Smooth muscle cell (in vitro differentiated cells): ENCODE measurements around the gene MANBA. TPM values are rescaled to one million over a fixed set of nuclear protein-coding genes. Genes with fewer than 3 reads are reported as not detected.

Experiments used
- DNase-seq: peaks from one replicate; lab custom pipeline; 2025; ENCODE audit not compliant: unreplicated experiment; lab: John Stamatoyannopoulos, UW
- H2AFZ ChIP-seq: fragments of 200-600 bp; sonication (generic); 2 replicates; pipeline ENCODE4 v1.6.0; 2016; ENCODE audit warnings: antibody characterized with exemption, low read depth, mild to moderate bottlenecking
- H3F3A ChIP-seq: fragments of 200-600 bp; sonication (generic); 2 replicates; pipeline ENCODE4 v1.6.0; 2017; ENCODE audit warnings: antibody characterized with exemption, low read depth
- H3K27ac ChIP-seq: fragments of 200-600 bp; sonication (generic); 2 replicates; pipeline ENCODE4 v1.5.1; 2016; ENCODE audit warnings: low read depth, mild to moderate bottlenecking
- H3K27me3 ChIP-seq: fragments of 200-600 bp; sonication (generic); 2 replicates; pipeline ENCODE4 v1.6.1; 2016; ENCODE audit warnings: low read depth, mild to moderate bottlenecking
- H3K36me3 ChIP-seq: fragments of 200-600 bp; sonication (generic); 2 replicates; pipeline ENCODE4 v1.5.1; 2016; ENCODE audit warnings: low read depth
- H3K4me1 ChIP-seq: fragments of 200-600 bp; sonication (generic); 2 replicates; pipeline ENCODE4 v1.5.1; 2016; ENCODE audit warnings: low read depth
- H3K4me2 ChIP-seq: fragments of 200-600 bp; sonication (generic); 2 replicates; pipeline ENCODE4 v1.6.0; 2016; ENCODE audit warnings: mild to moderate bottlenecking
- H3K4me3 ChIP-seq: fragments of 200-600 bp; sonication (generic); 2 replicates; pipeline ENCODE4 v1.5.1; 2016; ENCODE audit warnings: mild to moderate bottlenecking
- H3K79me2 ChIP-seq: fragments of 200-600 bp; sonication (generic); 2 replicates; pipeline ENCODE4 v1.6.0; 2016; ENCODE audit warnings: low read depth, mild to moderate bottlenecking
- H3K9ac ChIP-seq: fragments of 200-600 bp; sonication (generic); 2 replicates; pipeline ENCODE4 v1.6.0; 2016; ENCODE audit warnings: low read depth
- H3K9me3 ChIP-seq: fragments of 200-600 bp; sonication (generic); replicated peaks from 2 replicates; pipeline ENCODE4 v1.5.1; 2016; ENCODE audit warnings: low read depth
- H4K20me1 ChIP-seq: fragments of 200-600 bp; sonication (generic); 2 replicates; pipeline ENCODE4 v1.6.0; 2016; ENCODE audit warnings: low read depth
- CTCF ChIP-seq: fragments of 200-600 bp; sonication (generic); IDR thresholded peaks from 2 replicates; pipeline ENCODE4 v1.5.1; 2017; ENCODE audit warnings: borderline replicate concordance, mild to moderate bottlenecking, antibody characterized with exemption; ENCODE audit not compliant: insufficient read depth, poor library complexity, severe bottlenecking
- WGBS: methylation state at CpG from one replicate; pipeline ENCODE4 v1.1.7; 2016; ENCODE audit warnings: low lambda C conversion rate; 5-methylcytosine and 5-hydroxymethylcytosine counted together
- polyA plus RNA-seq: library from polyadenylated mRNA; unstranded; fragments of >200 nt; fragmentation: Nextera tagmentation; extraction: Ambion mirVana; gene quantifications from 2 replicates; pipeline ENCODE4 v1.2.1, GENCODE V29; 2016
- total RNA-seq: library from RNA; depleted of rRNA; stranded (reverse); fragments of >200 nt; gene quantifications from 2 replicates; pipeline ENCODE4 v1.2.3, GENCODE V29; 2014

The MANBA gene
- total and polyA plus RNA-seq, 2 experiments from 2014 or later = 58.1 to 99.9 TPM

- H3K4me1 ChIP-seq = no peaks in the 10 kb centered on the region
- no peak overlapping the region for H3K4me3 ChIP-seq
- no peaks in the 10 kb centered on the region for H3K79me2 ChIP-seq
- no peaks in the 10 kb centered on the region for H3K27me3 ChIP-seq
- H3K4me2 ChIP-seq = no peak overlapping the region
- no peaks in the 10 kb centered on the region for H3K9me3 ChIP-seq
- no peak overlapping the region for H3K27ac ChIP-seq
- peaks cover 25% of the 10 kb centered on the region for H3K36me3 ChIP-seq
- H3K9ac ChIP-seq = no peak overlapping the region
- H2AFZ ChIP-seq = no peak overlapping the region
- no peaks in the 10 kb centered on the region for H3F3A ChIP-seq
- no peak for TF ChIP-seq CTCF
- no peak for DNase-seq
- H4K20me1 ChIP-seq = no peaks in the 10 kb centered on the region
Observed at GRCh38 chr4:102592256-102592655, 168.5 kb downstream of the MANBA start.

GRCh38 chr4:102589743-102590142 is 171.0 kb downstream of the MANBA start:
- Histone ChIP-seq H3F3A (no peaks in the 10 kb centered on the region), H3K9me3 (no peaks in the 10 kb centered on the region), H3K4me3 (no peak overlapping the region), H3K36me3 (peaks cover 26% of the 10 kb centered on the region), H3K9ac (no peak overlapping the region), H3K4me1 (no peaks in the 10 kb centered on the region), H3K4me2 (no peak overlapping the region), H4K20me1 (no peaks in the 10 kb centered on the region), H3K79me2 (no peaks in the 10 kb centered on the region), H3K27ac (no peak overlapping the region), H2AFZ (no peak overlapping the region), H3K27me3 (no peaks in the 10 kb centered on the region)
- no peak for DNase-seq
- TF ChIP-seq CTCF = no peak
- WGBS = 78% methylated on average over 3 of the region's 3 CpGs

GRCh38 chr4:102586644-102587021 is 174.1 kb downstream of the MANBA start:
- Histone ChIP-seq H3K9ac (no peak overlapping the region), H3K4me1 (no peaks in the 10 kb centered on the region), H3K27me3 (no peaks in the 10 kb centered on the region), H3K4me2 (no peak overlapping the region), H3K36me3 (peaks cover 32% of the 10 kb centered on the region), H3K79me2 (no peaks in the 10 kb centered on the region), H4K20me1 (no peaks in the 10 kb centered on the region), H3F3A (no peaks in the 10 kb centered on the region), H3K4me3 (no peak overlapping the region), H2AFZ (no peak overlapping the region), H3K9me3 (no peaks in the 10 kb centered on the region), H3K27ac (no peak overlapping the region)
- no peak for DNase-seq
- 97% methylated on average over 4 of the region's 4 CpGs for WGBS
- TF ChIP-seq CTCF = no peak

GRCh38 chr4:102586002-102586643 is 174.6 kb downstream of the MANBA start:
- no peaks in the 10 kb centered on the region for H3K27me3 ChIP-seq
- no peaks in the 10 kb centered on the region for H3K9me3 ChIP-seq
- H3K27ac ChIP-seq = no peak overlapping the region
- H3K4me2 ChIP-seq = no peak overlapping the region
- peaks cover 30% of the 10 kb centered on the region for H3K36me3 ChIP-seq
- H2AFZ ChIP-seq = no peak overlapping the region
- WGBS = 93% methylated on average over 4 of the region's 4 CpGs
- H3K4me3 ChIP-seq = no peak overlapping the region
- no peak overlapping the region for H3K9ac ChIP-seq
- no peaks in the 10 kb centered on the region for H4K20me1 ChIP-seq
- DNase-seq = no peak
- no peak for TF ChIP-seq CTCF
- no peaks in the 10 kb centered on the region for H3K4me1 ChIP-seq
- H3F3A ChIP-seq = no peaks in the 10 kb centered on the region
- H3K79me2 ChIP-seq = no peaks in the 10 kb centered on the region
